Sigmoid colon (tissue), 7 donors: ENCODE measurements around the gene FLNB. TPM values are rescaled to one million over a fixed set of nuclear protein-coding genes. Genes with fewer than 3 reads are reported as not detected.

Source experiments
- DNase-seq: peaks from one replicate; pipeline ENCODE4 v3.0.0-alpha.2; 2019
- H3K27ac ChIP-seq, 4 donors: fragments of 200-600 bp; sonication (generic); one replicate each; pipeline ENCODE4 v1.5.1; 2016 to 2019; ENCODE audit warnings: mild to moderate bottlenecking in 1 of 4
- H3K27me3 ChIP-seq, 3 donors: fragments of 200-600 bp; sonication (generic); one replicate each; pipeline ENCODE4 v1.5.1; 2019; ENCODE audit warnings: mild to moderate bottlenecking in 1 of 3
- H3K36me3 ChIP-seq, 4 donors: fragments of 200-600 bp; sonication (generic); one replicate each; pipeline ENCODE4 v1.5.1; 2016 to 2019
- H3K4me1 ChIP-seq, 4 donors: fragments of 200-600 bp; sonication (generic); one replicate each; pipeline ENCODE4 v1.5.1; 2017 to 2019
- H3K4me3 ChIP-seq, 4 donors: fragments of 200-600 bp; sonication (generic); one replicate each; pipeline ENCODE4 v1.5.1; 2017 to 2019; ENCODE audit warnings: mild to moderate bottlenecking in 2 of 4, moderate library complexity in 1 of 4
- H3K9me3 ChIP-seq, 4 donors: fragments of 200-600 bp in 3 of 4; sonication (generic) in 3 of 4; one replicate each; pipeline versions ENCODE4 v1.5.1 to v1.6.1; 2013 to 2019
- CTCF ChIP-seq, 4 experiments: fragments of 450-650 bp in 3 of 4; fragments of 200-600 bp in 1 of 4; IDR thresholded peaks; one replicate each; pipeline ENCODE4 v1.5.1; 2016 to 2019; ENCODE audit warnings: antibody characterized with exemption in 4 of 4, mild to moderate bottlenecking in 3 of 4, moderate library complexity in 2 of 4
- EP300 ChIP-seq, 4 donors: sonication (generic); formaldehyde crosslinking; IDR thresholded peaks; one replicate each; pipeline ENCODE4 v1.6.1; 2017; ENCODE audit warnings: antibody characterized with exemption in 4 of 4
- POLR2A ChIP-seq, 2 donors: fragments of 450-650 bp; IDR thresholded peaks; one replicate each; pipeline ENCODE4 v1.6.1; 2016; ENCODE audit warnings: antibody characterized with exemption in 2 of 2, mild to moderate bottlenecking in 2 of 2, moderate library complexity in 2 of 2
- POLR2AphosphoS5 ChIP-seq, 4 donors: sonication (generic); formaldehyde crosslinking; IDR thresholded peaks; one replicate each; pipeline ENCODE4 v1.6.1; 2017; ENCODE audit warnings: antibody characterized with exemption in 4 of 4
- WGBS, 2 donors: extraction: QIAGEN DNeasy Blood & Tissue Kit; methylation state at CpG; one replicate each; pipeline ENCODE4 v1.1.7; 2013; 5-methylcytosine and 5-hydroxymethylcytosine counted together
- intact Hi-C: fragments of 100-400 bp; cut with DNase I; formaldehyde crosslinking; loops from one replicate; pipeline ENCODE4 v1.15.1; 2023
- polyA plus RNA-seq, 3 donors: library from polyadenylated mRNA; stranded (reverse); fragments of 200-250 nt; gene quantifications; one replicate each; pipeline ENCODE4 v1.2.3, GENCODE V29; 2013
- total RNA-seq, 4 donors: library from RNA; depleted of rRNA; stranded (reverse); fragments of >200 nt; gene quantifications; one replicate each; pipeline ENCODE4 v1.1.0, GENCODE V29; 2016
- donor health status: healthy with polysubstance abuse.
- donor health status: Bipolar disorder and iron deficiency.
- donor health status: healthy.

Gene FLNB
- total and polyA plus RNA-seq, 7 donors: 51.7 to 277 (median 109) TPM

GRCh38 chr3:57966829-57967228, 41.4 kb upstream of the FLNB start:
- Histone ChIP-seq H3K4me3 (no peak overlapping the region), H3K36me3 (no peaks in the 10 kb centered on the region), H3K27ac (peak overlapping the region in 1 of 4 donors; percentile 27), H3K27me3 (no peaks in the 10 kb centered on the region), H3K9me3 (no peaks in the 10 kb centered on the region), H3K4me1 (peaks cover 0 to 14% (median 10%) of the 10 kb centered on the region in 4 donors)
- TF ChIP-seq POLR2A (IDR thresholded peaks at IDR 0.05): no peak
- TF ChIP-seq EP300 (IDR thresholded peaks at IDR 0.05): no peak
- TF ChIP-seq POLR2AphosphoS5 (IDR thresholded peaks at IDR 0.05): no peak
- no peak for TF ChIP-seq CTCF (IDR thresholded peaks at IDR 0.05)
- intact Hi-C loops: no loop called here
- DNase-seq: no peak
- WGBS, 2 donors: 55 to 71% methylated on average over 4 of the region's 4 CpGs

GRCh38 chr3:57967590-57967989, 40.6 kb upstream of the FLNB start:
- Histone ChIP-seq H3K27me3 (no peaks in the 10 kb centered on the region), H3K9me3 (no peaks in the 10 kb centered on the region), H3K27ac (peak overlapping the region in 1 of 4 donors; percentile 27), H3K36me3 (no peaks in the 10 kb centered on the region), H3K4me1 (peaks cover 0 to 22% (median 17%) of the 10 kb centered on the region in 4 donors), H3K4me3 (no peak overlapping the region)
- 38 to 49% methylated on average over 9 of the region's 9 CpGs for WGBS, 2 donors
- no peak for TF ChIP-seq POLR2AphosphoS5 (IDR thresholded peaks at IDR 0.05)
- TF ChIP-seq POLR2A (IDR thresholded peaks at IDR 0.05): no peak
- TF ChIP-seq EP300 (IDR thresholded peaks at IDR 0.05): no peak
- intact Hi-C loops: no loop called here
- DNase-seq: no peak

GRCh38 chr3:57968501-57968900, 39.7 kb upstream of the FLNB start:
- peak overlapping the region in 1 of 4 donors; percentile 16 for H3K27ac ChIP-seq
- H3K27me3 ChIP-seq: no peaks in the 10 kb centered on the region
- WGBS, 2 donors: 90 to 95% methylated on average over 5 of the region's 5 CpGs
- TF ChIP-seq POLR2AphosphoS5 (IDR thresholded peaks at IDR 0.05) (no peak), EP300 (IDR thresholded peaks at IDR 0.05) (no peak), POLR2A (IDR thresholded peaks at IDR 0.05) (no peak), CTCF (IDR thresholded peaks at IDR 0.05) (no peak)
- no peak overlapping the region for H3K4me3 ChIP-seq
- no peak for DNase-seq
- peaks cover 0 to 28% (median 22%) of the 10 kb centered on the region in 4 donors for H3K4me1 ChIP-seq
- intact Hi-C loops: no loop called here
- H3K9me3 ChIP-seq: no peaks in the 10 kb centered on the region
- H3K36me3 ChIP-seq: no peaks in the 10 kb centered on the region

GRCh38 chr3:57971975-57972374, 36.2 kb upstream of the FLNB start:
- Histone ChIP-seq H3K4me3 (no peak overlapping the region), H3K4me1 (peaks cover 0 to 36% (median 30%) of the 10 kb centered on the region in 4 donors), H3K36me3 (no peaks in the 10 kb centered on the region), H3K9me3 (no peaks in the 10 kb centered on the region), H3K27ac (peak overlapping the region; percentile 35 to 66 (median 46)), H3K27me3 (no peaks in the 10 kb centered on the region)
- WGBS, 2 donors: 17 to 55% methylated on average over 4 of the region's 4 CpGs
- intact Hi-C loops: loop anchor here (2.0 kb wide), 1 partner anchor 107 kb away; no protein-coding TSS in a partner anchor
- no peak for DNase-seq
- TF ChIP-seq POLR2AphosphoS5 (IDR thresholded peaks at IDR 0.05) (no peak), CTCF (IDR thresholded peaks at IDR 0.05) (no peak), POLR2A (IDR thresholded peaks at IDR 0.05) (no peak), EP300 (IDR thresholded peaks at IDR 0.05) (no peak)

GRCh38 chr3:57972531-57973111, 35.6 kb upstream of the FLNB start:
- 14 to 48% methylated on average over 9 of the region's 9 CpGs for WGBS, 2 donors
- Histone ChIP-seq H3K4me1 (peaks cover 0 to 36% (median 29%) of the 10 kb centered on the region in 4 donors), H3K27me3 (no peaks in the 10 kb centered on the region), H3K27ac (peak overlapping the region; percentile 35 to 66 (median 46)), H3K4me3 (no peak overlapping the region), H3K9me3 (no peaks in the 10 kb centered on the region), H3K36me3 (no peaks in the 10 kb centered on the region)
- no peak for DNase-seq
- intact Hi-C loops: loop anchor here (2.0 kb wide), 1 partner anchor 108 kb away; no protein-coding TSS in a partner anchor
- no peak for TF ChIP-seq EP300 (IDR thresholded peaks at IDR 0.05)
- peak in 1 of 4 experiments; percentile 17 for TF ChIP-seq CTCF (IDR thresholded peaks at IDR 0.05)
- TF ChIP-seq POLR2AphosphoS5 (IDR thresholded peaks at IDR 0.05): no peak
- TF ChIP-seq POLR2A (IDR thresholded peaks at IDR 0.05): no peak
